ENCODE results near the gene KDM1B.

Gene KDM1B

GRCh38 chr6:18148304-18149025 is 6.8 kb upstream of the KDM1B start (continued):
- peak; percentile 48; the same call in 1 of the 2 replicates for TF ChIP-seq TSHZ1 (tag by site-specific recombination; IDR thresholded peaks at IDR 0.05; ENCODE audit: borderline replicate concordance)
- TF ChIP-seq ZNF785 (tag by site-specific recombination; IDR thresholded peaks at IDR 0.05): no peak
- TF ChIP-seq PRDM4 (tag by site-specific recombination; IDR thresholded peaks at IDR 0.05): no peak
- no peak for TF ChIP-seq ZNF280C (tag by site-specific recombination; IDR thresholded peaks at IDR 0.05)
- no peak for TF ChIP-seq ZNF585B (tag by site-specific recombination; IDR thresholded peaks at IDR 0.05)
- TF ChIP-seq KLF8 (tag by site-specific recombination; IDR thresholded peaks at IDR 0.05): peak; percentile 43; the same call in 1 of the 2 replicates
- no peak for TF ChIP-seq ZNF48 (tag by site-specific recombination; IDR thresholded peaks at IDR 0.05)
- TF ChIP-seq ZBTB48 (tag by site-specific recombination; IDR thresholded peaks at IDR 0.05): no peak
- TF ChIP-seq ZNF19 (tag by site-specific recombination; IDR thresholded peaks at IDR 0.05; ENCODE audit: low read depth): no peak
- TF ChIP-seq ZBTB21 (tag by site-specific recombination; IDR thresholded peaks at IDR 0.05): peak; percentile 86
- no peak for TF ChIP-seq WT1 (tag by site-specific recombination; IDR thresholded peaks at IDR 0.05)
- no peak for TF ChIP-seq PATZ1 (tag by site-specific recombination; IDR thresholded peaks at IDR 0.05)
- no peak for TF ChIP-seq ZNF391 (tag by site-specific recombination; IDR thresholded peaks at IDR 0.05; ENCODE audit: borderline replicate concordance, low read depth)
- TF ChIP-seq ZNF223 (tag by site-specific recombination; IDR thresholded peaks at IDR 0.05): no peak
- TF ChIP-seq ZNF558 (tag by site-specific recombination; IDR thresholded peaks at IDR 0.05): peak; percentile 42; the same call in 1 of the 2 replicates
- TF ChIP-seq ZNF433 (tag by site-specific recombination; IDR thresholded peaks at IDR 0.05; ENCODE audit: low read depth): no peak
- TF ChIP-seq SCRT2 (tag by site-specific recombination; IDR thresholded peaks at IDR 0.05): peak; percentile 63; the same call in 1 of the 2 replicates
- peak; percentile 79 for TF ChIP-seq ZNF629 (tag by site-specific recombination; IDR thresholded peaks at IDR 0.05)
- TF ChIP-seq ZNF560 (tag by site-specific recombination; IDR thresholded peaks at IDR 0.05; ENCODE audit: borderline replicate concordance): no peak
- TF ChIP-seq ZNF600 (tag by site-specific recombination; IDR thresholded peaks at IDR 0.05): no peak
- no peak for TF ChIP-seq GLIS1 (tag by site-specific recombination; IDR thresholded peaks at IDR 0.05)
- TF ChIP-seq RBAK (tag by site-specific recombination; IDR thresholded peaks at IDR 0.05): no peak
- TF ChIP-seq FEZF1 (tag by site-specific recombination; IDR thresholded peaks at IDR 0.05): no peak
- no peak for TF ChIP-seq ZFP41 (tag by site-specific recombination; IDR thresholded peaks at IDR 0.05; ENCODE audit: borderline replicate concordance)
- no peak for TF ChIP-seq ZNF549 (tag by site-specific recombination; IDR thresholded peaks at IDR 0.05)
- no peak for TF ChIP-seq ZNF16 (tag by site-specific recombination; IDR thresholded peaks at IDR 0.05; ENCODE audit: low read depth)
- peak; percentile 54; the same call in 1 of the 2 replicates for TF ChIP-seq PRDM1 (tag by site-specific recombination; IDR thresholded peaks at IDR 0.05)
- no peak for TF ChIP-seq TCF7L2 (IDR thresholded peaks at IDR 0.05; ENCODE audit: borderline replicate concordance, low read depth, low read length)
- peak; percentile 93 for TF ChIP-seq SP7 (tag by site-specific recombination; IDR thresholded peaks at IDR 0.05)
